ENCODE measurements around the gene AK8. TPM values are rescaled to one million over a fixed set of nuclear protein-coding genes. Genes with fewer than 3 reads are reported as not detected.

AK8 gene
- total and polyA plus RNA-seq, 11 donors, result 0.61 to 1.4 TPM; not detected in 9

DNA sequence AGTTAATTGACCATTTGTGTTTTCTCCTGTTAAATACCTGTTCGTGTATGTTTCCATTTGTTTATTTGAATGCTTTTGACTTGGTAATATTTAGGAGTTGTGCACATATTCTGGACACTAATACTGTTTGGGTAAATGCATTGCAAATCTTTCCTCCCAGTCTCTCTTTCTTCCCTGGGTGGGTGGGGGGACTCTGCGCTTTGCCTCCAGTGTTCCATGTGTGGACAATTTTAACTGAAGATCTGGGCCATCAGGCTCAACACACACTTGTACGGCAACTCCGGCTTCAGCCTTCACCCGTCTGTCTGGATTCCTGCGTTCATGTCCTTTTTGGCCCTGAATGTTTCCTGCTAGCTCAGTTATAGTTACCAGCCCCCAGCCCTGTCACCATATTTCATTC lies 167.8 kb downstream of the AK8 start:
- no peak for DNase-seq
- H3K9me3 ChIP-seq, result no peaks in the 10 kb centered on the region
- peaks cover 0 to 3% (median 0%) of the 10 kb centered on the region in 9 donors for H3K27me3 ChIP-seq
- 77 to 82% (median 80%) methylated on average over 6 of the region's 6 CpGs for WGBS, 4 donors
- intact Hi-C loops (cut with DNase I), result no loop called here
- H3K27ac ChIP-seq, result no peak overlapping the region
- no peak for ATAC-seq
- no peaks in the 10 kb centered on the region for H3K4me1 ChIP-seq
- H3K4me3 ChIP-seq, result no peak overlapping the region
- TF ChIP-seq, protein P1, sequence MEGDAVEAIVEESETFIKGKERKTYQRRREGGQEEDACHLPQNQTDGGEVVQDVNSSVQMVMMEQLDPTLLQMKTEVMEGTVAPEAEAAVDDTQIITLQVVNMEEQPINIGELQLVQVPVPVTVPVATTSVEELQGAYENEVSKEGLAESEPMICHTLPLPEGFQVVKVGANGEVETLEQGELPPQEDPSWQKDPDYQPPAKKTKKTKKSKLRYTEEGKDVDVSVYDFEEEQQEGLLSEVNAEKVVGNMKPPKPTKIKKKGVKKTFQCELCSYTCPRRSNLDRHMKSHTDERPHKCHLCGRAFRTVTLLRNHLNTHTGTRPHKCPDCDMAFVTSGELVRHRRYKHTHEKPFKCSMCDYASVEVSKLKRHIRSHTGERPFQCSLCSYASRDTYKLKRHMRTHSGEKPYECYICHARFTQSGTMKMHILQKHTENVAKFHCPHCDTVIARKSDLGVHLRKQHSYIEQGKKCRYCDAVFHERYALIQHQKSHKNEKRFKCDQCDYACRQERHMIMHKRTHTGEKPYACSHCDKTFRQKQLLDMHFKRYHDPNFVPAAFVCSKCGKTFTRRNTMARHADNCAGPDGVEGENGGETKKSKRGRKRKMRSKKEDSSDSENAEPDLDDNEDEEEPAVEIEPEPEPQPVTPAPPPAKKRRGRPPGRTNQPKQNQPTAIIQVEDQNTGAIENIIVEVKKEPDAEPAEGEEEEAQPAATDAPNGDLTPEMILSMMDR (IDR thresholded peaks at IDR 0.05), result no peak
- TF ChIP-seq POLR2A (IDR thresholded peaks at IDR 0.05), result no peak
- no peaks in the 10 kb centered on the region for H3K36me3 ChIP-seq

DNA sequence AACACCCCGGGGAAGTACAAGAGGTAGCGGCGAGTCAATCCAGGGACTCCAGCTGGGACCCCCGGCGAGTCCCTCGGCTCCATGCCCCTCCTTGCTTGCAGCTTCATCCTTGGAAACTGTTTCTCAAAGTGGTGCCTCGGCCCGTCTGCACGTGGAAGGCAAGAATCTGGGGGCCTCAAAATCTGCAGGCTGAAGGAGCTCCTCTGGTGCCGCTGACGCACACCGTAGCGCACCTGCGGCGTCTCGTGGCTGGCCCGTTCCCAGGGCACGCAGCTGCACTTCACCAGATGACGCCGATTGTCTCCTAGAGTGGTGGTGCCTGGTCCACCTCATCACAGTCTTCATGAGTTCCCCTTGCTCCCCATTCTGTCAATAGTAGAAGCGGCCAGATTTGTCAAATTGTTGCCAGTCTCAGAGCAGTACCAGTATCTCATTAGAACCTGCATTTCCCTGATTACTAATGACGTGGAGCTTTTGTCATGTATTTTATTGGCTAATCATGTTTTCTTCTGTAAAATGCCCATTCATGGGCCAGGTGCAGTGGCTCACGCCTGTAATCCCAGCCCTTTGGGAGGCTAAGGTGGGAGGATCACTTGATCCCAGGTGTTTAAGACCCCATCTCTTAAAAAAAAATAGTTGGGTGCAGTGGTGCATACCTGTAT lies 169.2 kb downstream of the AK8 start:
- ATAC-seq (no peak), DNase-seq (no peak)
- WGBS, 4 donors, result 87 to 92% (median 89%) methylated on average over 16 to 23 of the region's 23 CpGs
- H3K27me3 ChIP-seq, result peaks cover 0 to 9% (median 0%) of the 10 kb centered on the region in 9 donors
- no peaks in the 10 kb centered on the region for H3K9me3 ChIP-seq
- H3K27ac ChIP-seq, result no peak overlapping the region
- H3K4me1 ChIP-seq, result no peaks in the 10 kb centered on the region
- intact Hi-C loops (cut with DNase I), result no loop called here
- no peak for TF ChIP-seq POLR2A (IDR thresholded peaks at IDR 0.05)
- no peak overlapping the region for H3K4me3 ChIP-seq
- no peaks in the 10 kb centered on the region for H3K36me3 ChIP-seq

DNA sequence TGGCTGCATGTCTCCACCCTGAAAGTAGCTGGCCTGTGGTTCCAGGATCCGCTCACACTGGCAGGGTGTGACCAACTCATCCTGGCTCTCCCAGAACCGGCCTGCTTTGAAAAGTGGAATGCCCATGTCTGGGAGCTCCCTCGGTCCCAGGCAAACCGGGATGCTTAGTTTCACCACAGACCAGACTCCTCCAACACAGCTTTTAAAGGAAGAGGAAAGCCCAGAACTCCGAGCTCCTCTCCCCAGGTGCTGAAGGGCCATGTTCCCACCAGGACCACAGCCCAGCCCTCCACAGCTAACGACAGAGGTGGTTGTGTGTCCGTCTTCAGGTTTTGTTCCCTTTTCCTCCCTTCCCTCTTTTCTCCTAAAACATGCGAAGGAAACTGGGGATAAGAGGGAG lies 169.8 kb downstream of the AK8 start:
- ATAC-seq, result no peak
- TF ChIP-seq, protein P1 (IDR thresholded peaks at IDR 0.05), result no peak
- TF ChIP-seq POLR2A (IDR thresholded peaks at IDR 0.05), result no peak
- Histone ChIP-seq H3K27ac (no peak overlapping the region), H3K27me3 (peaks cover 0 to 9% (median 0%) of the 10 kb centered on the region in 9 donors), H3K4me1 (no peaks in the 10 kb centered on the region), H3K4me3 (no peak overlapping the region), H3K9me3 (no peaks in the 10 kb centered on the region), H3K36me3 (no peaks in the 10 kb centered on the region)
- DNase-seq, result no peak
- 80 to 87% (median 85%) methylated on average over 8 of the region's 8 CpGs for WGBS, 4 donors
- intact Hi-C loops (cut with DNase I), result no loop called here

DNA sequence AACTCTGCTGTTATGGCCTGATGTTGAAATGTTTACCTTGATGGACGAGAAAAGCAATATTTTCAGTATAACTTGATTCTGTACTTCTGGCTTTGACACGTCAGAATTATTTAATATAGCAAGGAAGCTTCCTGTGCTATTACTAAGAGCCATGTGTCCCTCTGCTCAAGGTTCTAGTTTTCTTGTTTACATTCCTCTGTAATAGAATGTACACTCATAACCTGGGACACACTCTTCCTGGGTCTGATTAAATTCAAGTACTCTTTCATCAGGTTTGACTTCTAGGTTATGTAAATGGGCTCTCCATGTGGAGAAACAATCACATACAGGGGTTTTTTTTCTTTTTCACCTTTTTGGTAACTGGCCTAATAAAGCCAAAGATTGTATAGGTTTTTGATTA lies 174.7 kb downstream of the AK8 start:
- Histone ChIP-seq H3K36me3 (no peaks in the 10 kb centered on the region), H3K4me1 (no peaks in the 10 kb centered on the region), H3K27me3 (peaks cover 0 to 9% (median 0%) of the 10 kb centered on the region in 9 donors), H3K9me3 (peaks cover 0 to 4% (median 0%) of the 10 kb centered on the region in 12 donors), H3K4me3 (no peak overlapping the region), H3K27ac (no peak overlapping the region)
- intact Hi-C loops (cut with DNase I), result no loop called here
- DNase-seq (no peak), ATAC-seq (no peak)
- TF ChIP-seq POLR2A (IDR thresholded peaks at IDR 0.05), result no peak
- TF ChIP-seq, protein P1 (IDR thresholded peaks at IDR 0.05), result no peak
- WGBS, 4 donors, result 44 to 58% (median 56%) methylated on average over 2 of the region's 2 CpGs

DNA sequence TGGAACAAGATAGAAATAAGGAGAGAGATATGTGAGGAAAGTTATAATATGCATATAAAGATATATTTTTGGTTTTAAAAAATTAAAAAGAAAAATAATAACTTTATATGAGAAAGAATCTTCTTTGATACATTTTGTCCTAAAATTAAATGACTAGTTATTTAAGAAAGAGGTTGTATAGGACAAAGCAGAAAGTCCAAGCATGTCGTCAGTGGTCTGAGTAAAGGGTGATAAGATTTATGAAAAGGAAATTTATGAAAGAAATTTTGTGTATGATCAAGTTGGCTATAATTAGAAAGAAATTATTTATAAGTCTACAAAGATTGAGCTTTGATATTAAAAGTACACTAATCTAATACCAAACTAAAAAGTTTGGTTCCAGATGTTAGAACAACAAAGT lies 175.8 kb downstream of the AK8 start:
- no peak for TF ChIP-seq POLR2A (IDR thresholded peaks at IDR 0.05)
- TF ChIP-seq, protein P1 (IDR thresholded peaks at IDR 0.05), result no peak
- Histone ChIP-seq H3K4me1 (no peaks in the 10 kb centered on the region), H3K36me3 (no peaks in the 10 kb centered on the region), H3K27ac (no peak overlapping the region), H3K9me3 (peaks cover 0 to 15% (median 10%) of the 10 kb centered on the region in 12 donors), H3K4me3 (no peak overlapping the region), H3K27me3 (peaks cover 0 to 9% (median 0%) of the 10 kb centered on the region in 9 donors)
- ATAC-seq (no peak), DNase-seq (no peak)
- intact Hi-C loops (cut with DNase I), result no loop called here
- 2 to 48% (median 27%) methylated on average over 1 of the region's 1 CpG for WGBS, 4 donors
